Omental fat pad (tissue), 4 donors: ENCODE results near the gene KCNJ15. TPM values are rescaled to one million over a fixed set of nuclear protein-coding genes. Genes with fewer than 3 reads are reported as not detected.
"Not testable (repeated sequence)": the region's sequence is repeated elsewhere in the genome, so short reads cannot be mapped to it uniquely, and the experiment has no call there.

ENCODE experiments used
- ATAC-seq: fragments of 150-250 bp; one replicate; pipeline ENCODE4 v1.9.1; 2016; ENCODE audit warnings: mild to moderate bottlenecking, moderate library complexity; ENCODE audit not compliant: low FRiP score
- DNase-seq: peaks from one replicate; pipeline ENCODE4 v3.0.0-alpha.2; 2019; ENCODE audit warnings: low spot score
- CTCF ChIP-seq, 3 donors: fragments of 450-650 bp; IDR thresholded peaks; one replicate each; pipeline ENCODE4 v1.5.1; 2016 to 2017; ENCODE audit warnings: antibody characterized with exemption in 3 of 3, mild to moderate bottlenecking in 3 of 3, moderate library complexity in 2 of 3
- total RNA-seq, 4 donors: library from RNA; depleted of rRNA; stranded (reverse); fragments of >200 nt; gene quantifications; one replicate each; pipeline ENCODE4 v1.1.0, GENCODE V29; 2016

The KCNJ15 gene
- total RNA-seq, 4 donors from 2014 or later = 1.2 to 12.1 (median 2.7) TPM

- TF ChIP-seq CTCF (IDR thresholded peaks at IDR 0.05) = no peak
- no peak for ATAC-seq
- no peak for DNase-seq
These were observed 32.8 kb upstream of the KCNJ15 start for GRCh38 chr21:38223893-38224540.

GRCh38 chr21:38227401-38227800, 29.4 kb upstream of the KCNJ15 start:
- DNase-seq (no peak), ATAC-seq (no peak)
- TF ChIP-seq CTCF (IDR thresholded peaks at IDR 0.05) = no peak

GRCh38 chr21:38228115-38228514, 28.7 kb upstream of the KCNJ15 start:
- DNase-seq = no peak
- TF ChIP-seq CTCF (IDR thresholded peaks at IDR 0.05) = no peak
- no peak for ATAC-seq

GRCh38 chr21:38228537-38228936, 28.3 kb upstream of the KCNJ15 start:
- DNase-seq (no peak), ATAC-seq (no peak)
- no peak for TF ChIP-seq CTCF (IDR thresholded peaks at IDR 0.05)

- TF ChIP-seq CTCF (IDR thresholded peaks at IDR 0.05) = no peak
- DNase-seq = no peak
- ATAC-seq = no peak
These were observed 27.4 kb upstream of the KCNJ15 start for GRCh38 chr21:38229260-38229877.

GRCh38 chr21:38234395-38235142, 22.2 kb upstream of the KCNJ15 start:
- DNase-seq = no peak
- TF ChIP-seq CTCF (IDR thresholded peaks at IDR 0.05) = no peak
- no peak for ATAC-seq

GRCh38 chr21:38235251-38235650, 21.5 kb upstream of the KCNJ15 start:
- ATAC-seq, DNase-seq: not testable (repeated sequence)
